ENCODE data around the gene ITGB4. TPM values are rescaled to one million over a fixed set of nuclear protein-coding genes. Genes with fewer than 3 reads are reported as not detected.

ITGB4 gene
- total and polyA plus RNA-seq, 9 of the 15 experiments (the other 6 are each of a cell fraction or from before 2014, with no cell fraction given): 0.05 to 2.8 (median 0.76) TPM; not detected in 3

GRCh38 chr17:75776386-75777295 is 55.4 kb downstream of the ITGB4 start (continued):
- TF ChIP-seq FOXP4 (CRISPR knock-in tag; IDR thresholded peaks at IDR 0.05; ENCODE audit: borderline replicate concordance): no peak
- TF ChIP-seq CGGBP1 (CRISPR knock-in tag; IDR thresholded peaks at IDR 0.05): 0 out of 2 replicates have a peak, but pooled peaks have one; percentile 16
- TF ChIP-seq EP400 (IDR thresholded peaks at IDR 0.05): no peak; the same call in 1 of the 2 replicates
- no peak for TF ChIP-seq NR2F6 (CRISPR knock-in tag; IDR thresholded peaks at IDR 0.05)
- no peak for TF ChIP-seq ZNF197 (CRISPR knock-in tag; IDR thresholded peaks at IDR 0.05; ENCODE audit: low read depth)
- no peak; the same call in 1 of the 2 replicates for TF ChIP-seq STAT5A (IDR thresholded peaks at IDR 0.05; ENCODE audit: borderline replicate concordance, low read length)
- no peak for TF ChIP-seq KLF1 (tag; IDR thresholded peaks at IDR 0.05)
- peak; percentile 40; the same call in 1 of the 2 replicates for TF ChIP-seq SIN3B (IDR thresholded peaks at IDR 0.05; ENCODE audit: low read depth)
- TF ChIP-seq E2F1 (CRISPR knock-in tag; IDR thresholded peaks at IDR 0.05): no peak; the same call in 1 of the 2 replicates
- TF ChIP-seq RBM15 (IDR thresholded peaks at IDR 0.05; ENCODE audit: insufficient read depth, low read length): no peak
- peak; percentile 89 for TF ChIP-seq POLR2B (IDR thresholded peaks at IDR 0.05; ENCODE audit: low read depth, partially characterized antibody)
- TF ChIP-seq MECOM (CRISPR knock-in tag; IDR thresholded peaks at IDR 0.05): no peak
- TF ChIP-seq FOXO4 (CRISPR knock-in tag; IDR thresholded peaks at IDR 0.05): peak; percentile 38; the same call in 1 of the 2 replicates
- no peak for TF ChIP-seq TAF9B (IDR thresholded peaks at IDR 0.05; ENCODE audit: partially characterized antibody)
- TF ChIP-seq MAZ (CRISPR knock-in tag; conservative IDR thresholded peaks at IDR 0.05 in 1 of 2, IDR thresholded peaks at IDR 0.05 in 1 of 2): peak; percentile 24 to 76; a peak in 2 of 4 replicates
- no peak for TF ChIP-seq NCOA1 (IDR thresholded peaks at IDR 0.05; ENCODE audit: low read depth)
- TF ChIP-seq TCF7 (IDR thresholded peaks at IDR 0.05; ENCODE audit: borderline replicate concordance): no peak
- no peak for TF ChIP-seq NRF1 (conservative IDR thresholded peaks at IDR 0.05 in 1 of 2, IDR thresholded peaks at IDR 0.05 in 1 of 2)
- TF ChIP-seq ZNF766 (CRISPR knock-in tag; conservative IDR thresholded peaks at IDR 0.05): no peak
- no peak for TF ChIP-seq HDAC8 (tag; IDR thresholded peaks at IDR 0.05)

All from K562 (cell line).